A673 (cell line): ENCODE data around the gene TSPAN31. TPM values are rescaled to one million over a fixed set of nuclear protein-coding genes. Genes with fewer than 3 reads are reported as not detected.
"Not testable (repeated sequence)": the region's sequence is repeated elsewhere in the genome, so short reads cannot be mapped to it uniquely, and the experiment has no call there.

ENCODE experiments used
- BruUV-seq: library from RNA; stranded (reverse); fragments of 400-500 nt; replicated peaks from 2 replicates; lab custom pipeline; 2021; lab: Mats Ljungman, UMichigan
- CTCF ChIA-PET: fragments of 300-600 bp; sonication (Branson Sonifier 250); formaldehyde crosslinking; loops from one replicate; lab custom pipeline; 2022; ENCODE audit warnings: antibody characterized with exemption; lab: Charles Lee
- POLR2A ChIA-PET: fragments of 300-600 bp; sonication (Branson Sonifier 250); formaldehyde crosslinking; loops from one replicate; lab custom pipeline; 2022; ENCODE audit warnings: antibody characterized with exemption; ENCODE audit not compliant: low non-redundant PET; lab: Charles Lee
- DNase-seq: peaks from one replicate; pipeline ENCODE4 v3.0.0-alpha.2; 2015; ENCODE audit warnings: low spot score
- H3K27ac ChIP-seq: fragments of 200-600 bp; sonication (generic); 2 replicates; pipeline ENCODE4 v1.5.1; 2016; ENCODE audit warnings: mixed run types, low read depth, mild to moderate bottlenecking, mixed read lengths, antibody characterized with exemption, low read length; ENCODE audit not compliant: poor library complexity, severe bottlenecking
- H3K27me3 ChIP-seq: fragments of 200-600 bp; sonication (generic); replicated peaks from 2 replicates; pipeline ENCODE4 v1.6.1; 2017; ENCODE audit warnings: mixed run types, low read depth, mild to moderate bottlenecking, mixed read lengths, antibody characterized with exemption, low read length; ENCODE audit not compliant: insufficient read depth, poor library complexity
- H3K36me3 ChIP-seq: fragments of 200-600 bp; sonication (generic); 2 replicates; pipeline ENCODE4 v1.6.1; 2016; ENCODE audit warnings: mixed run types, mild to moderate bottlenecking, mixed read lengths, antibody characterized with exemption, low read length; ENCODE audit not compliant: insufficient read depth, poor library complexity, severe bottlenecking
- H3K4me1 ChIP-seq: fragments of 200-600 bp; sonication (generic); 2 replicates; pipeline ENCODE4 v1.6.1; 2017; ENCODE audit warnings: mixed run types, mild to moderate bottlenecking, mixed read lengths, antibody characterized with exemption, low read length; ENCODE audit not compliant: insufficient read depth, poor library complexity, severe bottlenecking
- H3K4me3 ChIP-seq: fragments of 200-600 bp; sonication (generic); 2 replicates; pipeline ENCODE4 v1.5.1; 2016; ENCODE audit warnings: low read depth, mixed run types, mild to moderate bottlenecking, mixed read lengths, low read length; ENCODE audit not compliant: poor library complexity, severe bottlenecking
- H3K9me3 ChIP-seq: fragments of 200-600 bp; sonication (generic); 2 replicates; pipeline ENCODE4 v1.6.1; 2016; ENCODE audit warnings: mixed run types, low read depth, mild to moderate bottlenecking, mixed read lengths, antibody characterized with exemption, low read length; ENCODE audit not compliant: poor library complexity, severe bottlenecking
- CTCF ChIP-seq: fragments of 300-800, 200-600 bp; sonication (generic); conservative IDR thresholded peaks from 2 replicates; pipeline ENCODE4 v1.5.1; 2017; ENCODE audit warnings: low read depth, mild to moderate bottlenecking, antibody characterized with exemption, low read length, moderate library complexity, mixed read lengths
- EZH2 ChIP-seq: fragments of 200-600 bp; sonication (generic); IDR thresholded peaks from 2 replicates; pipeline ENCODE4 v1.6.1; 2017; ENCODE audit warnings: borderline replicate concordance, low read depth, mild to moderate bottlenecking, mixed read lengths, antibody characterized with exemption, low read length; ENCODE audit not compliant: poor library complexity, severe bottlenecking
- intact Hi-C: fragments of 100-400 bp; cut with micrococcal nuclease; formaldehyde crosslinking; loops from one replicate; pipeline ENCODE4 v1.10.0; 2022; ENCODE audit not compliant: unreplicated experiment
- total RNA-seq: library from RNA; stranded (reverse); gene quantifications from 2 replicates; pipeline ENCODE4 v1.2.3, GENCODE V29; 2021

The TSPAN31 gene
- total RNA-seq, 1 experiment from 2014 or later, result 8.9 TPM

GRCh38 chr12:57720606-57721595 is 23.9 kb upstream of the TSPAN31 start:
- CTCF ChIA-PET, result no interaction called here

GRCh38 chr12:57721846-57722608 is 22.8 kb upstream of the TSPAN31 start:
- POLR2A ChIA-PET, CTCF ChIA-PET, intact Hi-C loops: not testable (repeated sequence)

More at GRCh38 chr12:57720606-57721595, 23.9 kb upstream of the TSPAN31 start:
- Histone ChIP-seq H3K27ac (no peak overlapping the region), H3K36me3 (peaks cover 15% of the 10 kb centered on the region), H3K27me3 (no peaks in the 10 kb centered on the region), H3K4me3 (no peak overlapping the region), H3K4me1 (no peaks in the 10 kb centered on the region), H3K9me3 (no peaks in the 10 kb centered on the region)
- TF ChIP-seq EZH2 (no peak), CTCF (no peak)
- DNase-seq, result no peak
- TSS peak; percentile 85 for BruUV-seq
- intact Hi-C loops, result no loop called here
- POLR2A ChIA-PET, result no interaction called here

GRCh38 chr12:57722716-57723629 is 21.9 kb upstream of the TSPAN31 start:
- no peak overlapping the region for H3K4me3 ChIP-seq
- peaks cover 7% of the 10 kb centered on the region for H3K4me1 ChIP-seq
- CTCF ChIA-PET, result no interaction called here
- no TSS peak for BruUV-seq
- H3K27me3 ChIP-seq, result no peaks in the 10 kb centered on the region
- H3K36me3 ChIP-seq, result peaks cover 14% of the 10 kb centered on the region
- no peak overlapping the region for H3K27ac ChIP-seq
- TF ChIP-seq CTCF (no peak), EZH2 (no peak)
- intact Hi-C loops, result no loop called here
- no peaks in the 10 kb centered on the region for H3K9me3 ChIP-seq
- no peak for DNase-seq
- POLR2A ChIA-PET, result no interaction called here

More at GRCh38 chr12:57721846-57722608, 22.8 kb upstream of the TSPAN31 start:
- H3K4me1 ChIP-seq, H3K27ac ChIP-seq, BruUV-seq, H3K27me3 ChIP-seq, DNase-seq, H3K9me3 ChIP-seq, H3K4me3 ChIP-seq: not testable (repeated sequence)
- H3K36me3 ChIP-seq, result peaks cover 15% of the 10 kb centered on the region
